ENCODE results near the gene FABP7. TPM values are rescaled to one million over a fixed set of nuclear protein-coding genes. Genes with fewer than 3 reads are reported as not detected.

FABP7 gene
- total and polyA plus RNA-seq, 2 of the 13 experiments (the other 11 are each of a cell fraction or from before 2014, with no cell fraction given): not detected

DNA sequence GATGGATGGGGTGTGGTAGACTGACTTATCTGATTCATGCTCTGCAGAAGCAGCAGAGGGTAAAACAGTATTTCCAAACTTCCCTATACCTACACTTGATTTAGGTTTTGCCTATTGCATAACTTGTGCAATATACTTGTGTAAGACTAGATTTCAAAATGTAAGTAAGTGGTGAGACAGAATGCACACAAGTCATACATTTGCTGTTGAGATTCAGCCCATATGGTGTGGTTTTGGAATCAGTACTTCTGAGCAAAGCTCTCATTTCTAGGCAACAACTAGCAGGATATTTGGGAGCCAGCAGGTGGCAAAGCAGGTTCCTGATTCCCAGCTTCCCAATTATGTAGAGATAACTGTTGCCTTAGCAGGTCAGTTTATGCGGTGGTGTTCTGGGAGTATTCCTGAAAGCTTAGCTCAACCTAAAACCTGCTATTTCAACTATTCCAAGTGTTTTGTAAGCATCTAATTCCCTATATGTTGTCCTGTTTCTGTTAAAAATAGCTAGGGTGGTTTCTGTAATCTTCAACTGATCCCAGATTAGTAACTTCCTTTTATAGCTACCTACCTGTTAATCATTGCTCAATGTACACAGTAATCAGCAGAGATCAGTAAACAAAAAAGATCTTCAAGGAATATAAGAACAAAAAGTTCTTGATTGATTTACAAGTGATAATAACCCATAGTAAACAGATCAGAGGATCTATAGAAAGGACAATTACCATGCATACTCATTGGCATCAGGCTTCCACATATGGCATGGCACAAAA, 8.5 kb upstream of the FABP7 start (continued):
- TF ChIP-seq PAXIP1 (CRISPR knock-in tag; conservative IDR thresholded peaks at IDR 0.05): 0 out of 2 replicates have a peak, but pooled peaks have one; percentile 22
- no peak for TF ChIP-seq SNAPC2 (CRISPR knock-in tag; IDR thresholded peaks at IDR 0.05)
- no peak for TF ChIP-seq NFIC (IDR thresholded peaks at IDR 0.05; ENCODE audit: low read length)
- TF ChIP-seq RBFOX2 (IDR thresholded peaks at IDR 0.05; ENCODE audit: low read depth, low read length): no peak
- TF ChIP-seq SSRP1 (CRISPR knock-in tag; IDR thresholded peaks at IDR 0.05): no peak
- no peak for TF ChIP-seq CENPT (CRISPR knock-in tag; IDR thresholded peaks at IDR 0.05; ENCODE audit: low read depth)
- no peak for TF ChIP-seq ZNF160 (CRISPR knock-in tag; IDR thresholded peaks at IDR 0.05)
- no peak for TF ChIP-seq CBX1 (IDR thresholded peaks at IDR 0.05; ENCODE audit: low read depth)
- no peak for TF ChIP-seq PAX8 (CRISPR knock-in tag; IDR thresholded peaks at IDR 0.05; ENCODE audit: borderline replicate concordance)
- TF ChIP-seq EHMT2 (IDR thresholded peaks at IDR 0.05; ENCODE audit: borderline replicate concordance, low read depth, low read length): no peak
- TF ChIP-seq TRIM22 (IDR thresholded peaks at IDR 0.05): no peak
- no peak for TF ChIP-seq NAIF1 (CRISPR knock-in tag; IDR thresholded peaks at IDR 0.05; ENCODE audit: borderline replicate concordance)
- TF ChIP-seq ZNF768 (CRISPR knock-in tag; IDR thresholded peaks at IDR 0.05): no peak
- no peak for TF ChIP-seq FOXO4 (CRISPR knock-in tag; conservative IDR thresholded peaks at IDR 0.05)
- TF ChIP-seq, protein P1, sequence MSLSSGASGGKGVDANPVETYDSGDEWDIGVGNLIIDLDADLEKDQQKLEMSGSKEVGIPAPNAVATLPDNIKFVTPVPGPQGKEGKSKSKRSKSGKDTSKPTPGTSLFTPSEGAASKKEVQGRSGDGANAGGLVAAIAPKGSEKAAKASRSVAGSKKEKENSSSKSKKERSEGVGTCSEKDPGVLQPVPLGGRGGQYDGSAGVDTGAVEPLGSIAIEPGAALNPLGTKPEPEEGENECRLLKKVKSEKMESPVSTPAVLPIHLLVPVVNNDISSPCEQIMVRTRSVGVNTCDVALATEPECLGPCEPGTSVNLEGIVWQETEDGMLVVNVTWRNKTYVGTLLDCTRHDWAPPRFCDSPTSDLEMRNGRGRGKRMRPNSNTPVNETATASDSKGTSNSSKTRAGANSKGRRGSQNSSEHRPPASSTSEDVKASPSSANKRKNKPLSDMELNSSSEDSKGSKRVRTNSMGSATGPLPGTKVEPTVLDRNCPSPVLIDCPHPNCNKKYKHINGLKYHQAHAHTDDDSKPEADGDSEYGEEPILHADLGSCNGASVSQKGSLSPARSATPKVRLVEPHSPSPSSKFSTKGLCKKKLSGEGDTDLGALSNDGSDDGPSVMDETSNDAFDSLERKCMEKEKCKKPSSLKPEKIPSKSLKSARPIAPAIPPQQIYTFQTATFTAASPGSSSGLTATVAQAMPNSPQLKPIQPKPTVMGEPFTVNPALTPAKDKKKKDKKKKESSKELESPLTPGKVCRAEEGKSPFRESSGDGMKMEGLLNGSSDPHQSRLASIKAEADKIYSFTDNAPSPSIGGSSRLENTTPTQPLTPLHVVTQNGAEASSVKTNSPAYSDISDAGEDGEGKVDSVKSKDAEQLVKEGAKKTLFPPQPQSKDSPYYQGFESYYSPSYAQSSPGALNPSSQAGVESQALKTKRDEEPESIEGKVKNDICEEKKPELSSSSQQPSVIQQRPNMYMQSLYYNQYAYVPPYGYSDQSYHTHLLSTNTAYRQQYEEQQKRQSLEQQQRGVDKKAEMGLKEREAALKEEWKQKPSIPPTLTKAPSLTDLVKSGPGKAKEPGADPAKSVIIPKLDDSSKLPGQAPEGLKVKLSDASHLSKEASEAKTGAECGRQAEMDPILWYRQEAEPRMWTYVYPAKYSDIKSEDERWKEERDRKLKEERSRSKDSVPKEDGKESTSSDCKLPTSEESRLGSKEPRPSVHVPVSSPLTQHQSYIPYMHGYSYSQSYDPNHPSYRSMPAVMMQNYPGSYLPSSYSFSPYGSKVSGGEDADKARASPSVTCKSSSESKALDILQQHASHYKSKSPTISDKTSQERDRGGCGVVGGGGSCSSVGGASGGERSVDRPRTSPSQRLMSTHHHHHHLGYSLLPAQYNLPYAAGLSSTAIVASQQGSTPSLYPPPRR (CRISPR knock-in tag; IDR thresholded peaks at IDR 0.05; ENCODE audit: borderline replicate concordance): no peak
- TF ChIP-seq RCOR2 (CRISPR knock-in tag; IDR thresholded peaks at IDR 0.05): no peak
- no peak for TF ChIP-seq SIN3A (IDR thresholded peaks at IDR 0.05; ENCODE audit: borderline replicate concordance, low read depth, low read length)
- TF ChIP-seq SMYD3 (CRISPR knock-in tag; IDR thresholded peaks at IDR 0.05): 0 out of 2 replicates have a peak, but pooled peaks have one; percentile 50
- TF ChIP-seq EZH2 (conservative IDR thresholded peaks at IDR 0.05; ENCODE audit: low read depth, low read length): no peak
